Panc1 (cell line): ENCODE data around the gene HNRNPA3. TPM values are rescaled to one million over a fixed set of nuclear protein-coding genes. Genes with fewer than 3 reads are reported as not detected.

Experiments used
- microRNA-seq: library from miRNA; unstranded; fragments of <30 nt; microRNA quantifications from one replicate; pipeline ENCODE4 v1.1.0, GENCODE V29; 2020; ENCODE audit not compliant: unreplicated experiment
- total RNA-seq: library from RNA; stranded (reverse); gene quantifications from one replicate; pipeline ENCODE4 v1.2.1, GENCODE V29; 2021; ENCODE audit not compliant: unreplicated experiment

HNRNPA3 gene
- total RNA-seq, 1 experiment from 2014 or later, result 228 TPM

Small RNA genes lying within 50 kb of the gene (microRNA-seq; reads per million reads assigned to microRNA genes)
- not detected for gene MIR3128

Other genes with a start within 250 kb of the HNRNPA3 start
- 104 TPM for gene NFE2L2, start 51.9 kb downstream of the HNRNPA3 start, total RNA-seq
- 68.7 TPM for gene AGPS, start 180.0 kb downstream of the HNRNPA3 start, total RNA-seq